Head of caudate nucleus (tissue), 42 donors: ENCODE results near the gene EML3.
"Not testable (repeated sequence)": the region's sequence is repeated elsewhere in the genome, so short reads cannot be mapped to it uniquely, and the experiment has no call there.

Experiments used
- DNase-seq, 42 donors: peaks; one replicate each; pipeline versions ENCODE4 v3.0.0 to v3.0.0-alpha.2; 2020 to 2021; ENCODE audit warnings: mixed read lengths in 7 of 42
- intact Hi-C: fragments of 100-400 bp; cut with DNase I; formaldehyde crosslinking; loops from one replicate; pipeline ENCODE4 v1.15.0; 2022

The EML3 gene

GRCh38 chr11:62579252-62579651 lies 33.3 kb downstream of the EML3 start:
- peak in 1 of 42 donors; percentile 43 for DNase-seq
- intact Hi-C loops = no loop called here

GRCh38 chr11:62578541-62578940 lies 34.0 kb downstream of the EML3 start:
- intact Hi-C loops = no loop called here
- DNase-seq = no peak

GRCh38 chr11:62577046-62577714 lies 35.4 kb downstream of the EML3 start:
- intact Hi-C loops = no loop called here
- no peak for DNase-seq

GRCh38 chr11:62575837-62576236 lies 36.7 kb downstream of the EML3 start:
- intact Hi-C loops = no loop called here
- DNase-seq = no peak

GRCh38 chr11:62575156-62575555 lies 37.4 kb downstream of the EML3 start:
- DNase-seq = peak in 1 of 42 donors; percentile 47
- intact Hi-C loops = no loop called here

GRCh38 chr11:62574363-62575071 lies 38.1 kb downstream of the EML3 start:
- intact Hi-C loops = no loop called here
- DNase-seq = peak; percentile 47 to 93 (median 80)

GRCh38 chr11:62573592-62574362 lies 38.8 kb downstream of the EML3 start, which contains the start of gene EEF1G:
Gene EEF1G (minus strand): TSS chr11:62573891. CDS start chr11:62573842, 49 bp downstream.
- intact Hi-C loops = no loop called here
- DNase-seq = peak; percentile 96 to 99 (median 98)

- intact Hi-C loops = no loop called here
- DNase-seq = peak in 15 of 42 donors; percentile 16 to 62 (median 45)
Observed at GRCh38 chr11:62573006-62573591, 39.5 kb downstream of the EML3 start.

- DNase-seq = no peak
- intact Hi-C loops = no loop called here
Observed at GRCh38 chr11:62572431-62572830, 40.1 kb downstream of the EML3 start.

GRCh38 chr11:62571493-62571892 lies 41.1 kb downstream of the EML3 start:
- intact Hi-C loops, DNase-seq: not testable (repeated sequence)

- DNase-seq, intact Hi-C loops: not testable (repeated sequence)
Observed at GRCh38 chr11:62570903-62571302, 41.7 kb downstream of the EML3 start.

- intact Hi-C loops = no loop called here
- DNase-seq = no peak
Observed at GRCh38 chr11:62569611-62570010, 43.0 kb downstream of the EML3 start.

GRCh38 chr11:62567018-62567633 lies 45.4 kb downstream of the EML3 start:
- intact Hi-C loops = no loop called here
- no peak for DNase-seq

- DNase-seq = no peak
- intact Hi-C loops = no loop called here
Observed at GRCh38 chr11:62566247-62566646, 46.3 kb downstream of the EML3 start.

- intact Hi-C loops = no loop called here
- no peak for DNase-seq
Observed at GRCh38 chr11:62565100-62565802, 47.3 kb downstream of the EML3 start.

- intact Hi-C loops, DNase-seq: not testable (repeated sequence)
Observed at GRCh38 chr11:62561677-62562230, 50.8 kb downstream of the EML3 start.

- peak in 38 of 42 donors; percentile 43 to 88 (median 72) for DNase-seq
- intact Hi-C loops = no loop called here
Observed at GRCh38 chr11:62560566-62561103, 51.9 kb downstream of the EML3 start.

- DNase-seq, intact Hi-C loops: not testable (repeated sequence)
Observed at GRCh38 chr11:62559626-62560025, 52.9 kb downstream of the EML3 start.
